ENCODE results near the gene CTRB1.
A peak's percentile ranks its signal among the peaks of the same experiment; 100 is the strongest.
"Not testable (repeated sequence)": the region's sequence is repeated elsewhere in the genome, so short reads cannot be mapped to it uniquely, and the experiment has no call there.

The CTRB1 gene

DNA sequence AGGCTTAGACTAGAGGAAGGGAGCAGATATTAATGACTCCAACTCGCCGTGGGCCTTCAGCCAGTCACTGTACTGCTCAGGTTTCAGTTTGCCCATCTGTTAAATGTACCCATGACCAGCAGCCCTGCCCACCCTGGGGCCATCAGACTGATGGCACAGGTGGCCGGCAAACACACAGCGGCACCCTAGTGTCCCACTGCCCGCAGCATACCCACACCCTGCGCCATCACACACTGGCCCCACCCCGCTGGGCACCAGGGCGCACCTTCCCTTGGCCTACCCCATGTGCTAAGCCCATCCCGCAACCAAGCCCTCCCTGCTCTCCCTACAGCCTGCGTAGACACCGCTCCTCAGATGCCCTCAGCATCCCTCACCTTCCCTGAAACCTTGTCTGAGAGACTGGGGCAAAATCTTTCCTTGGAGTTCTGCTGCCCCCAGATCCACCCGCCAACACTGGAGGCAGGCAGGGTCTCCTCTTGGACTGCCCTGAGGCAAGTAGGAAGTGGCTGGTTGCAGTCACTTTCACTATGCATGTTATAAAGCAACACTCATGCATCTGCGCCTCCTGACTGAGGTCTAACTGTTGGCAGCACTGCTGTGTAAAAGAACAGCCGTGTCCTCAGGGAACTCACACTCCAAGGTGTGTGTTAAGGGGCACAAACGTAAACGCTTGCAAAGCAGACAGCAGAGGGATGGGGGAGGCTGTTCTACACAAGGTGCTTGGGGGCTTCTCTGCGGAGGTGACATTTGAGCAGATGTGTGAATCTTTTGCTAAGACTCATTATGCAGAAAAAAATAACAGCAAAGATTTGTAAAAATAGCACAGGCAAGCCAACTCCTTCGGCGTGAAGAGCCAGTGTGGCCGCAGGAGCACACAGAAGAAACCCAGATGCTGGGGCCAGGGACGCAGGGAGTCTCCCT, 39.4 kb downstream of the CTRB1 start:
- no peak for DNase-seq

DNA sequence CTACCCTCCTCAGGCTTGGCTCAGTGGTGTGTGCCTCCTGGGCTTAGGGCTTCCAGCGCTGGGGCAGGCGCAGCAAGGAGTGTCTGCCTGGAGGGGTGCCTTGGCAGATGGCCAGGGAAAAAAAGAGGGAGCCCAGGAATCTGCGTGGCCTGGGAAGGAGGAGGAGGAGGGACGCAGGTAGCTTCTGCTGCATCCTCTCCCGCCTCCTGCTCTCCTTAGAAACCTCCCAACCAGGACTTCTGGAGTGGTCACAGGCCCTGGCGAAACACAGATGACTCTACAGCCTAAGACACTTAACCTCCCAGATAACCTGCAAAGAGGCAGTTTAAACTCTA, 40.0 kb downstream of the CTRB1 start:
- no peak for DNase-seq

DNA sequence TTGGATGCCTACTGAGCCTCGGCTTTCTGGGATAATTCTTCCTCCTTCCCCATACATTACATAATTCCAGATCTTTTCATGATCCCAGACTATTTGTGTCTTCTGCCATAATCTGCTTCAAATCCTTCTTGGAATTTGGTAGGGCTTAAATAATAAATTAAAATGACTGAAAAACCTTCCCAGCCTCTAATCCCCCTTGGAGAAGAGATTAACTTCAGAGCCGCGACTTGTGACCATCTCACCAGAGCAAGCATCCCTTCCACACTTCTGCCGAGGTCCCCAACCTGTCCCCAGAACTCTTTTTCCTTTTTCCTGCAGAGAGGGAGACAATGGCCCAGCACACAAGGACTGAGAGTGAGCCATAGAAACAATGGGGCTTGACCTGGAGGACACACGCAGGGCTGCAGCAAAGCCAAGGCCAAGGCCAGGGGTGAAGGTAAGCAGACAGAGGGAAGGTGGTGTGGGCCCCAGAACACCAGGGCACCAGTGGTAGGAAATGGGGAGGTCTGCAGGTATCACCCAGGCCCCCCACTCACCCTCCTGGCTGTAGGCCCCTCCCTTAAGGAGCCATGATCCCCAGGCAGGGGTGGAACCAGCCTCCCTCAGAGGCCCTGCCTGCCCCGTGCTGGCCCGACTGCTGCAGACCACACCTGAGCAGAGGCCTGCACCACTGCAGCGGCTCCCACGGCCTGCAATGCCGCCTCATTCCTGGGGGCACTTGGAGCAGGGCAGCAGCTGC, 42.2 kb downstream of the CTRB1 start:
- DNase-seq = no peak

DNA sequence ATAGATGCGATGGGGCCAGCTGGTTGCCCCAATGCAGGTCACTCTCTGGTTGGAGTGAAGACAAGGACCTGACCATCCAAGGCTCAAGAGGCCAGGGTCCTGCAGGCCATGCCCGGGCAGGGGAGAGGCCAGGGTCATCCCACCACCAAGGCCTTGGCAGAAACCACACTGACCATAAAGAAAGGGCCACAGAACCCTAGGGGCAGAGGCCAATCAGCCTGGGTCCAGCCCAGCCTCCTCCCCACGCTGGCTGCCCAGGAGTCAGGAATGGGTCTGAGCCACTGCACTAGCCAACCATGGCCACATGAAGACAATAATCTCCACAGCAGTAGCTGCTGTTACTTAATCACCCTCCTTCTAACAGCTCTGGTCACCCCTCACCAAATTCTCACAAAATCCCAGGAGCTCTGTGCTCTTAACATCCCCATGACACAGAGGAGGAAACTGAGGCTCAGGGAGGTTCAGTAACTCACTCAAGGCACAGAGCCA, 42.8 kb downstream of the CTRB1 start:
- no peak for DNase-seq

DNA sequence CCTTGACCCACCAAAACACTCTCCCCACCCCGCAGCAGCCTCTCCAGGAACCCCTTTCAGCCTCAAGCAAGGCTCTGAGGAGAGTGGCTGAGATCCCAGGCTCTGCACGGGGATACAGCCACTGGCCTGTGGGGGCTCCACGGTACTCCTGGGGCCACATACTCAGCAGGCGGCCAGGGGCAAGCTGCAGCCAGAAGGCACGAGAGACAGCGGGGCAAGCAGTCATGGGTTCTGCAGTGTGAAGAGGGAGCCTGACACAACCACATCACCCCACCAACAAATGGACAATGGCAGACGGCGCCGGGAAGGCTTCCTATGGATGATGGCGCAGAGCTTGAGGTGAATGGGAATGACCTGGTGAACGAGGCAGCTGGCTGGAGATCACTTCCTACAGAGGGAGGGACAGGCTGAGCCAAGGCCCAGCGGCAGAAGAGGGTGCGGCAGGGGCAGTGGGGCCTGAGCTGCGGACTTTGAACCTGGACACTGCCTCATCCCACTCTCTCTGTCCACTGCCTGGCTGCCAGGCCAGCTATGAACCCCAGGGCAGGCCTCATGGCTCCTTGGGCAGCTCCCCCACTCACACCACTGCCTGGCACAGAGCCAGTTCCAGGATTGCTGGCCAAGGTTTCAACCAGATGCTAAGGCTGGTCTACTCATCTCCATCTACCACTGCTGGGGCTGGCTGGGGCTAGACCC, 43.5 kb downstream of the CTRB1 start:
- no peak for DNase-seq

DNA sequence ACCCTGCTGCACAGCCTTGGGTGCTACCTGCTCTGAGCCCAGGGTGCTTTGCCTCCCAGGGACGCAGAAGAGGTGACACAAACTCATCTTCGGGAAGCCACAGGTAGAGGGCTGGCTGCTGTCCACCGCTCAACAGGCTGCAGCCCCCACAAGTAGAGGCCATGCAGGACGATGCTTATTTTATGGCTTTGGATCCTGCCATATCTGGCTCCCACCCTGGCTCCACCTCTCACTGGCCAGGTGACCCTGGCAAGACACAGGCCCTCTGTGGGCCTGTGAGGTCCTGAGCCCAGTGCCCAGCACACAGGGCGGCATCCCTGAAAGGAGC, 44.0 kb downstream of the CTRB1 start:
- no peak for DNase-seq

DNA sequence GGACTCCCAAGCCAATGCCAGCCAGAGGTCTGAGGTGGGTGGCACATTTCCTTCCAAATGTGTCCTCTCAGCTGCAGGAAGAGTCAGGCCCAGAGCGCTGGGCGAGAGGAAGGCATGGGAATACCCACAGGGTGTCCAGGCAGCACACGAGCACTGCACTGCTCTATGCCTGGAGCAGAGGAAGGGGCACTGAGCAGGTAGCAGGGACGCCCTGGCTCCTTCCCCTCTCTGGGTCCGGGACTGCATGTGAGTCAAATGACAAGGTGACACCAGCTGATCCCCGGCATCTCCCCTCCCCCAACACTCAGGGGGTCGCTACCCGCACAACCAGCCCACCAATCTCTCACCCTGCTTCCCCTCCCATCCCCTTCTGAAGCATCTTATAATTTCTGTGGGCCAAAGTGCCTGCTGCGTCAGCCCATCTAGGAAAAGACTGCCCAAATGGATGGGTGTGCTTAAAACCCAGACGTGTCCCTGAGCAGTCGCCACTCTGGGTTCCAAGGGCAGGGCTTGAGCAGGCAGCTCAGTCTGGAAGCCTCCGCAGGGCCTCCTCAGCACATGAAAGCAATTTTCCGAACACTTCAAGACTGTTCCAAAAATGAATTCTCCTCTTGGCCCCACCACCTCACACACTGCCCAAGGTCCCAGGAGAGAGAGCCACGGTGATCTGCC, 44.6 kb downstream of the CTRB1 start:
- no peak for DNase-seq

DNA sequence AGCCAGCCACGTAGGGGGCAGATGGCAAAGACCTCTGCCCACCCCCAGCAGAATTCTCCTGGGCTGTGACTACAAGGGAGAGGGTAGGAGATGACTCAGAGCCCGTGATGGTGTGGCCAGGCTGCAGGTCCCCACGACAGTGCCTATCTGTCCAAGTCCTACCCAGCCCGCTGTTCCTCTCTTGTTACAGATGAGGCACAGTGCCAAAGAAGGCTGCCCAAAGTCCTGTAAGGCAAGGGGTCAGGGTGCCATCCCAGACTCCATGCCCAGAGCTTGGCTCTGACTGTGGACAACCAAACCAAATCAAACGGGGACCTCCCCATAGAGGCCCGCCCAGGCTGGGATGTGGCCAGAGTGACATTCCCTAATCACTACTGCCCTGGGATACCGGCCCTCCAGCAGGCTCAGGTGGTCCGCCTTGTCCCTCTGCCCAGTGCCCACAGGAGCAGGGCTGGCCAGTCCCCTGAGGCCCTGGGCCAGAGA, 45.2 kb downstream of the CTRB1 start:
- no peak for DNase-seq

DNA sequence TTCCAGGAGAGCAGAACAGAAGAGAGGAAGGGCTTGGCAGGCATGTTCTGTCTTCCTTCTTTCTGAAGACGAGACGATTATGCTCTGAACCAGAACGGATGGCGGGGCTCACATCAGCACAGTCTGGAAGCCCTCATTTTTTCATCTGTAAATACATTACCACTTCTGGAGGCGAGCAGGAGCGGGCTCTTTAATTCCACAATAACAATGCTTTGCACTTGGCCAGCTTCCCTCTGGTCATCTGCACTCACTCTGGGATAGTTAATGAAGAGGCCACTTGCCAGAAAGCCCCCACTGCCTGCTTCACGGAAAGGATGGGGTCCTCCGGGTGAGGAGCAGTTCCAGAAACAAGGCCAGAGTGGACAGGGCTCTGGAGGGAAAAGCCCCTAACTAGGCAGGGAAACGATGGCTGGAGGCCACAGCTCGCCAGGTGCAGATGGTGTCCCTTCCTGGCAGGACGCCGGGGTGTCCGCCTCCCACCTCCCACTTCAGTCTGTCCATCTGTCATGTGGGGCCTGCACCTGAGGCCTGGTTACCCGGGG, 45.7 kb downstream of the CTRB1 start:
- no peak for DNase-seq

DNA sequence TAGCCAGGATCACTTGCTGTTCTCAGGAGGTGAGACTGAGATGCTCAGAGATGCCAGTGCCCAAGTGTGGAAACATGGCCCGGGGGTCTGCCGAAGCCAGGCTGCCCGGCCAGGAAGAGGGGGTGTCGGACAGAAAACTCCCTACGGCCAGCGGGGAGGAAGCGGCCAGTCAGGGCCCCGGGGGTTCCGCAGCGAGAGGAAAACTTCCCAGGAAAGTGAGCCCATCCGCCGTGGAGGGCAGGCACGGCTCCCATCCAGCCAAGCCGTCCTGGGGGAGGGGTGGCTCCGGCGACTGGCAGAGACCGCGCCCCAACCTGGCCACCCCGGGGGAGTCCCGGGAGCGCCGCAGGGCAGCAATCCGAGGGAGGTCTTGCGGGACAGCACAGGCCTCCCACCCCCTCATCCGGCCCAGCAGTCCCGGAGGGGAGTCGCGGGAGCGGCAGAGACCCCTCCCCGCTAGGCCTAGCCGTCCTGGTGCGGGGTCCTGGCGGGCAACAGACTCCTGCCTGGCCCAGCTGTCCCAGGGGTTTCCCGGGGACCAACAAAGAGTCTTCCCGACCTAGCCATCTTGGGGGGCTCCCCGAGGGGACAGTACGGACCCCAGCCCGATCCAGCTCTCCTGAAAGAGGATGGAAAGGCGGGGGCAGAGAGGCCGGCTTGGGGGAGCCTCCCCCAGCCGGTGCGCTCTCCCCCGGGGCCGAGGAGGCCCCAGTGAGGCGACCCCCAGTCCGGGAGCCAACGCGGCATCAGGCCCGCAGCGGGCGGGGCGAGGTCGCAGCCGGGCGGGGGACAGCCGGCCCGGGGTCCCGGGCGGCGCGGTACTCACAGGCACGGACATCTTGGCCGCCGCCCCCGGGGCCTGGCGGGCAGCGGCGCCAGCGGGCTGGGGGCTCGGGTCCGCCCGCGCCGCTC, 46.5 kb downstream of the CTRB1 start:
- no peak for DNase-seq

DNA sequence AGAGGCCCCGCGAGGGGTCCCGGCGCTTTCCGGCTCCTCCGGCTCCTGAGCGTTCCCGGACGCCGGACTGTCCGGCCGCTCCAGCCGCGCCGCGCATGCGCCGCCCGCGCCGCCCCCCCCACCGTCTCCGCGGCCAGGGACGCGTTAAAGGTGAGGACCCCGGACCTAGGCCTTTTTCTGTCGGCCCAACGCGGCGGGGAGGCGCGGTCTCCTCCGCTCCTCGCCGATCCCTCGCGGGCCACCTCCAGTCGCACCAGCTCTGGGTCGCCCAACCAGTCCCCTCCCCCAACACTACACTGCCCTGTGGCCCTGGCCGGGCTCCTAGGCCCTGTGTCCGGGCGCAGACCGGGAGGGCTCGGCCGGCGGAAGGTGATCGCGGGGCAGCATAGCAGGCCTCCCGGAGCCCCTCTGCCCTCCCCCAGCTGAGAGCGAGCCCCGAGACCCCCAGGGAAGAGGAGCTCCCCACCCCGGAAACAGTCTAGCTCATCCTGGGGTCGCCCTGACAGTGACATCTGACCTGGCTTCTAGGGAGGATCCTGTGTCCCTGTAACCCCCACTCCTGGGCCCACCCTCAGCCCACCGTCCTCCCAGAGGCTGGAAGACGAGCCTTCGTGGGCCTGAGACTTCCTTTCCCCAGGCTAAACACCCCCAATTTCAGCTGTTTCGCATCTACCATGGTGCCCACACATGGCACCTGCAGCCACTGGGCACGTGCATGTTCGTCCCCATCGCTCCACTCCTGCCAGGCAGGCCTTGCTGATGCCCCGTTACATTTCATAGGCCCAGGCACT, 47.3 kb downstream of the CTRB1 start:
- DNase-seq = peak; percentile 30

DNA sequence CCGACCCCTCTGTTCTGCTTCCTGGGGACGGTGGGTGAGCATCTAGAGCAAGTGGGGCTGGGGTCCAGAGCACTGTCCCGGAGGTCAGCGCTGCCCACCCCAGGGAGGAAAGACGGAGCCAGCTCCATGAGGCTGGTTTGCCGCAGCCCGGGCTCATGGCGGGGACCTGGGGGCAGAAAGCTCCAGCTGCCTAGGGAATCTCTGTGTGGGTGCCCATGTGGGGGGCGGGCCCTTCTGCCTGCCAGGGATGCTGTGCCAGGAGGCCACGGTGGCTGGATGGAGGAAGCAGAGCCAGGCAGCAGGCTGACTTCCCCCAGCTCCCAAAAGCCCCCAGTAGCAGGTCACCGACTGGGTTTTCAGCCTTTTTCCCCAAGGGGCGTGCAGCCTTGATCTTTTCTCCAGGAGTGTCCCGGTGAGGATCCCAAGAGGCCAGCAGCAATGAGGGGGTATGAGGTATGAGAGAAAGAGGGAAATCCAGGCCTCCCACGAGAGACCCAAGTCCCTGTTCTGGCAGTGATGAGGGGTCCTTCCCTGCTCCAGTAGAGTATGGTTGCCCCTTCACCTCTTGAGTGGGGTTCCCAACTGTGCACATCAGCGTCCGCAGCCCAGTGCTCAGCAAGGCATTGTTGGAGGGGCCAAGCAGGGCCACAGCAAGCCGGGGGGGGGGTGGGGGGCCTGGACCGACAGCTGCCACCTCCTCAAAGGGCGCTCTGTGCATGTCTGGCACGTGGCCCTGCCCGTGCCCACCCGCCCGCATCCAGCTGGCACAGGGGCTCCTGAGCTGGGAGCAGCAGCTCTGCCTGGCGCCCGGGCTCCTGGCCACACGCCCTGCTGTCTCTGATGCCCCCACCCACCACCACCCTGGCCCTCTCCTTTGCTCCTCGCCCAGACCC, 48.2 kb downstream of the CTRB1 start:
- no peak for DNase-seq

DNA sequence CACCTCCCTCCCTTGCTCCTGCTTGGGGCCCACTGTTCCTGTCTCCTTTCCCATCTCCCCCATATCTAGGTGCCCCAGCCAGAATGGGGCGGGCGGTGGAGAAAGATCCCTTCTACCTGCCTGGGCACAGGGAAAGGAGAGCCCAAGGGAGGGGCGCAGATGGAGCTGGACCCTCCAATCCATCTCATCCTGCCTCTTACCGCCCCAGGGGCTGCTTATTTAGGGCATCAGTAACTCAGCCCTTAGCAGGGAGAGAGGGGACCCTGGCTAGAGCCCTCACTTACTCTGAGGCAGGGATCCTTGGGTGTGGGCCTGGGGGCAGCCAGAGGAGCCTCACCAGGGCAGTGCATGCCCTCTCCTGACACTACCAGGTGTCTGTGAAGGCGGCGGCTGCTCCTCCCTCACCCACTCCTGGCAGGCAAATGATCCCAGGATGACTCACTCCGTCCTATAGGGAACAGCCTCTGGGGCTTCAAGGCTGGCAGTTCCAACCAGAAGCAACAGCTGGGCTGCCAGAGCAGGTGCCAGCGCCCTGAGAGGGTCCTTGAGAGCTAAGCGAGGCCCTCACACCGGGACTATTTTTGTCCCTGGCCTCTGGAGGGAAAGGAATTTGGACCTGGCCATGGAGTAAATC, 49.0 kb downstream of the CTRB1 start:
- DNase-seq = no peak

DNA sequence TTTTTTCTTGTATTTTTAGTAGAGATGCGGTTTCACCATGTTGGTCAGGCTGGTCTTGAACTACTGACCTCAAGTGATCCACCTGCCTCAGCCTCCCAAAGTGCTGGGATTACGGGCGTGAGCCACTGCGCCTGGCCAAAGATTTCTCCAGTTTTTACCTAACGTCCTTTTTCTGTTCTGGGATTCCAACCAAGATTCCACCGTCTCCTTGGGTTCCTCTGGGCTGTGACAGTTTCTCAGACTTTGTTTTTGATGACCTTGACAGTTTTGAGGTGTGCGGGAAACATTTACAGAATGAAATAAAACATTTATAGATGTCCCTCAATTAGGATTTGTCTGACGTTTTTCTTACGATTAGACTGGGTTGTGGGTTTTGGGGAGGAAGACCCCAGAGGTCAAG, 50.6 kb downstream of the CTRB1 start:
- DNase-seq = not testable (repeated sequence)

DNA sequence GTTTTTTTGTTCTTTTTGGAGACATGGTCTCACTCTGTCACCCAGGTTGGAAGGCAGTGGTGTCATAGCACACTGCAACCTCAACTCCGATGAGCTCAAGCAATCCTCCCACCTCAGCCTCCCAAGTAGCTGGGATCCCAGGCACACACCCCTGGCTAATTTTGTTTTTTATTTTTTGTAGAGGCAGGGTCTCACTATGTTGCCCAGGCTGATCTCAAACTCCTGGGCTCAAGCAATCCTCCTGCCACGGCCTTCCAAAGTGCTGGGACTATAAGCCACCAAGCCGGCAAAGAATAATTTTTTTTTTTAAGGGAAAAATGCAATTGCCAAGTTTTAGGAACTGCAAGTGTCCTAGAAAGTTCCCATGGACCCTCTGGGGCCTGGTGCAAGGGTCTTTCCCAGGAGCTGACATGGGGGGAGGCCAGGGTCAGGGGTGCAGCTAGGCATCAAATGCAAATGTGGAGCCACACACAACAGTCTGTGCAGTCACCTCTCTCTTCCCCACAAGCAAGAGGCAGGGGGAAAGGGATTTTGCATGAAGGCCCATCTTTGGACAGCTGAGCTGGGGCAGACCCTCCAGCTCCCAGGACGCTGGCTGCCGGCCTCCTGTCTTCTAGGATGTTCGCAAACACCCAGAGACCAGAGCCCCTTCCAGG, 52.8 kb downstream of the CTRB1 start:
- no peak for DNase-seq

DNA sequence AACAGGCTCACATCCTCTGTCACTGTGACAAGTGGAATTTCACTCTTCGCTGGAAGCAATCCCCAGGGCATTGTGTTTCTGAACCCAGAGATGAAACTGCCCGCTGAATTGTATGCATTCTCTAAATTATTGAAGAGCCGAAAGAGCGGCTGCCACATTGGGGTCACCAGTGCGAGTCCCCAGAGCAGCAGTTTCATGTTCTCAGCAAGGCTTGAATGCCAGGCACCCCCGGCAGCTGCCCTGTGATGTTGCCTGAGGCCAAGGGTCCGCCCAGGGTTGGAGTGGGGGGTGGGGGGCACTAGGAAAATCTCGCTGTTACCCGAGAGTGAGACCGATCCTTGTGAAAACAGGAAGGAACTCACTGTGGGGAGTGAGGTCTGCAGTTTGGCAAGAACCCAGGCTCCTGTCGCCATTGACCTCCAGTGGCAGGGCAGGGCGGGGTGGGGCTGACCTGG, 53.3 kb downstream of the CTRB1 start:
- DNase-seq = no peak

DNA sequence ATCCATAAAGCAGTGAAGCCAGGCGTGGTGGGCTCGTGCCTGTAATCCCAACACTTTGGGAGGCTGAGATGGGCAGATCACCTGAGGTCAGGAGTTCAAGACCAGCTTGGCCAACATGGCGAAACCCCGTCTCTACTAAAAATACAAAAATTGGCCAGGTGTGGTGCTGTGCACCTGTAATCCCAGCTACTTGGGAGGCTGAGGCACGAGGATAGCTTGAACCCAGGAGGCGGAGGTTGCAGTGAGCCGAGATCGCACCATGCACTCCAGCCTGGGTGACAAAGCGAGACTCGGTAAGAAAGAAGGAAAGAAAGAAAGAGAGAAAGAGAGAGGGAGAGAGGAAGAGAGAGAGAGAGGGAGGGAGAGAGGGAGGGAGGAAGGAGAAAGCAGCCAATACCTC, 53.8 kb downstream of the CTRB1 start:
- not testable (repeated sequence) for DNase-seq
